ENCODE results near the gene KIAA0586.
"Not testable (repeated sequence)": the region's sequence is repeated elsewhere in the genome, so short reads cannot be mapped to it uniquely, and the experiment has no call there.

Gene KIAA0586

DNA sequence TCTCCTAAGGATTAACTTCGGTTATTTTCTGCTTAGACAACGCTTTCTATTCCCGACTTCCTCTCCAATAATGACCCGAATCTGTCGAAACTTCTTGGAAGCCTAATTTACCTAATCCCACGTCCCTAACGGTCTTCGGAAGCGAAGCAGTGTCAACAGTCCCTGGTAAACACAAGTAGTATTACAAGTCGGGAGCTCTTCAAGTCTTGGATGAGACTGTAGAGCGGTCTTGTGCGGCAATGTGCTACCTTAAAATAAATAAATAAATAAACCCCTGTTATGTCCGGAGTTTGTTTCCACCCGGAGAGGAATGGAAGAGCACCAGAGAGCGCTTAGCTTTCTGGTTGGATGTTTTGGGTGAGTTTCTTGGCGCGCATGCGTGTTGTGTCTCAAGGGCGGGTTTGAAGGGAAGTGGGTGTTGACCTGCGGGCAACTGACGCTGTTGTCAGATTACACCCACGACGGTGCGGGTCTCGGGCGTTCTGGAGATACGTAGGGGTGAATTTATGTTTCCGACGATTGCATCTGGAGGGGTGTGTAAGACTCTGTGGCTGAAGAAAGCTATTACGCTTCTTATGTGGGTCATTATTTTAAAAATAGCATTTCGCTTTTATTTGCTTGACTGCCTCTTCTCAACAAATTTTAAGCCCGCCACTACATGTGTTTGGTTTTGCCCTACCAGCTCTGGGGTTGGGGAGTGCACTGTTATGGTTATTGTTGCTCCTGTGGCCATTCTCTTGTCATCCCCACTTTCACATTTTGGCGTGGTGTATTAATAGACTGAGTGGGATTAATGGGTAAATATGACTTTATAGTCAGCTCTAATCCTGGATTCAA is at the start of gene KIAA0586, which contains the start of gene TIMM9:
Gene KIAA0586 (plus strand): TSS at position 439 of the 837 bp plus-strand sequence. CDS start 546 bp downstream, outside the sequence.
Gene TIMM9 (minus strand): TSS at position 251 of the 837 bp plus-strand sequence. CDS start 15,586 bp downstream, outside the sequence.
- DNase-seq (ENCODE audit: low spot score), result peak; percentile 94

DNA sequence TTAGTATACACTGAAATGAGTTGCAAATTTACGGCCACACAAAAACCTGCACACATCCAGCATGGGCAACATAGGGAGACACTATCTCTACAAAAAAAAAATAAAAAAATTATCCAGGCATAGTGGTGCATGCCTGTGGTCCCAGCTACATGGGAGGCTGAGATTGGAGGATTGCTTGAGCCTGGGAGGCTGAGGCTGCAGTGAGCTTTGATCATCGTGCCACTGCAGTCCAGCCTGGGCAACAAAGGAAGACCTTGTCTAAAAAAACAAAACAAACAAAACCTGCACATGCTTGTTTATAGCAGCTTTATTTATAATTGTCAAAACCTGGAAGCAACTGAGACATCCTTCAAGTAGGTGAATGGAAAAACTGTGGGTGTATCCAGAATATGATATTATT is 36.7 kb upstream of the KIAA0586 start:
- DNase-seq (ENCODE audit: low spot score), result no peak

DNA sequence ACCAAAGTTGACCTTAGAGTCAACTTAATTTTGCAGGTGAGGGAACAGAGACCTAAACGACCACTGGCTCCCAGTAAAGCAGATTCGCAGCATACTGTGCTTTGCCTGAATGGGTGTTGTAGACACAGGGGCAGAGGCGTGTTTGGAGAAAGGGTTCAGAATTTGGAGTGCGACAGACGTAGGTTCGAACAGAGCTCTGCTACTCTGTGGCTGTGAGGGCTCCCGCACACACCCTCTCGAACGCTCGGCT is 32.0 kb upstream of the KIAA0586 start:
- no peak for DNase-seq (ENCODE audit: low spot score)

GRCh38 chr14:58395812-58396788 is 31.4 kb upstream of the KIAA0586 start, which contains the start of gene TOMM20L:
Gene TOMM20L (plus strand): TSS chr14:58395930. CDS start chr14:58395958, 28 bp downstream.
- peak; percentile 88 for DNase-seq (ENCODE audit: low spot score)

DNA sequence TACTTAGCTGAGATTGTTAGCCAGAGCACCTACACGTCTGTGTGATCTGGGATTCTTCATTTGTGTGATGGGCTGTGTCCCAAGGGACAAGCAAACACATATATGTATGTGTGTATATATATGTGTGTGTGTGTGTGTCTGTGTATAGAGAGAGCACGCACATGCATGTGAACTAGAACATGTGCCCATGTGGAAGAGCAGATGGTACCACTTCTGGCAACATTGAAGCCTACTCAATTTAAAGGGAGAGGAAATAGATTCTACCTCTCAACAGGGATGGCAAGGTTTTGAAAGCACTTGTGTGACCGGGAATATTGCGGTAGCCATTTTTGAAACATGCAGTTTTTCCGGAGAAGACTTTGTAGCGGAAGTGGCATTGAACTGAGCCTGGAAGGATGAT is 30.4 kb upstream of the KIAA0586 start:
- DNase-seq (ENCODE audit: low spot score), result no peak

- DNase-seq (ENCODE audit: low spot score), result no peak
Observed at GRCh38 chr14:58398495-58398894, 29.0 kb upstream of the KIAA0586 start.

- DNase-seq (ENCODE audit: low spot score), result no peak
Observed at GRCh38 chr14:58398895-58399294, 28.6 kb upstream of the KIAA0586 start.

GRCh38 chr14:58401587-58401986 is 25.9 kb upstream of the KIAA0586 start:
- peak; percentile 32 for DNase-seq (ENCODE audit: low spot score)

GRCh38 chr14:58408681-58409215 is 18.8 kb upstream of the KIAA0586 start:
- DNase-seq (ENCODE audit: low spot score), result no peak

GRCh38 chr14:58414845-58415244 is 12.7 kb upstream of the KIAA0586 start:
- DNase-seq (ENCODE audit: low spot score), result no peak

DNA sequence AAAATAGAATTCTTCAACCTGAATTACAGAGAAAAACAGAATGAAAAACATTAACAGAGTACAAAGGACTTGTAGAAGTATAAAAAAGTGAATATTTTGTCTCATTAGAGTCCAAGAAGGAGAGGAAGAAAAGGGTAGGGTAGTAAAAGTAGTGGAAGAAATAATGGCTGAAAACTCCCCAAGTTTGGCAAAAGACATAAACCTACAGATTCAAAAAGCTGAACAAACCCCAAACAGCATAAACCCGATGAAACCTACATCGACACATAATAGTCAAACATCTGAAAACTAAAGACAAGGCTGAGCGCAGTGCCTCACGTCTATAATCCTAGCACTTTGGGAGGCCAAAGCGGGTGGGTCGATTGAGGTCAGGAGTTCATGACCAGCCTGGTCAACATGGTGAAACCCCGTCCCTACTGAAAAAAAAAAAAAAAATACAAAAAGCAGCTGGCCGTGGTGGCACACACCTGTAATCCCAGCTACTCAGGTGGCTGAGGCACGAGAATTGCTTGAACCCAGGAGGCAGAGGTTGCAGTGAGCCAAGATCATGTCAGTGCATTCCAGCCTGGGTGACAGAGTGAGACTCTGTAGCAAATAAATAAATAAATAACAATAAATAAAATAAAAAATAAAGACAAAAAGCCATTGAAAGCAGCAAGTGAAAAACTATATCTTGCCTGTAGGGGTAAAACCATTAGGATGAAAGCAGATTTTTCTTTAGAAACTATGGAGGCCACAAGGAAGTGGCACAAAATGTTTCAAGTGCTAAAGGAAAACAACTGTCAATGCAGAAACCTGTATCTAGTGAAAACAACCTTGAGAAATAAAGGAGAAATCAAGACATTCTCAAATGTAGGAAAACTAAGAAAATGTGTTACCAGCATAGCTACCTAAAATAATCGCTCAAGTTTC is 11.6 kb upstream of the KIAA0586 start:
- no peak for DNase-seq (ENCODE audit: low spot score)

DNA sequence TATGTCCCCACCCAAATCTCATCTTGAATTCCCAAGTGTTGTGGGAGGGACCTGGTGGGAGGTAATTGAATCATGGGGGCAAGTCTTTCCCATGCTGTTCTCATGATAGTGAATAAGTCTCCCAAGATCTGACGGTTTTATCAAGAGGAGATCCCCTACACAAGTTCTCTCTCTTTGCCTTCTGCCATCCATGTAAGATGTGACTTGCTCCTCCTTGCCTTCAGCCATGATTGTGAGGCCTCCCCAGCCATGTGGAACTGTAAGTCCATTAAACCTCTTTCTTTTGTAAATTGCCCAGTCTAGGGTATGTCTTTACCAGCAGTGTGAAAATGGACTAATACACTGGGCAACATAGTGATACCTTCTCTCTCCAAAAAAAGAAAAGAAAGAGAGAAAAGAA is 10.6 kb upstream of the KIAA0586 start:
- DNase-seq (ENCODE audit: low spot score), result not testable (repeated sequence)

DNA sequence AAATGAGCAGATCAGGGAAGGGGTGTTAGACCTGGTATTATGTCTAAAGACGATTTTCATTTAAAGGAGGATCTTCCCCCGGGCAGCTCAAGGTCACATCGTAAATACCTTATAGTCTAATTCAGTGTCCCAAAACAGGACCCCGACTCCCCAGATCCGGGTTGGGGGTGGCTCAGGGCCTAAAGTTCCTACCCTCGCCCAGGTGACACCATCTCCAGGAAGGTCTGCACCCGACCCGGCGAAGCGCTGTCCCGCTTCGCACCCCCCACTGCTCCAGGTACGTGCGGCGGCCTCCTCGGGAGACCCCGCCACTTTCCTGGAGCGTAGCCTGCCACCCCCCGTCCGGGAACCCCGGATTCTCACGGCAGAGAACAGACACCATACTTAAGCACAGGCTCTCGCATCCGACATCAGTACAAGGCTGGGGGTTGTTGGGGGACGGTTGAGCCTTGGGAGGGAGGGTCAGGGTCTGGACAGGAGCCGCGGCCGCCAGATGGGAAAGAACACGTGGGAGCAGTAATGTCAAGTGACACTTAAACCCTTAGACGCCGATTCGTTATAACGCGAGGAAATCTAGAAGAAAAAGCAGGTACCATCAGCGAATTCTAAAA is 744 bp upstream of the KIAA0586 start:
- peak; percentile 43 for DNase-seq (ENCODE audit: low spot score)

DNA sequence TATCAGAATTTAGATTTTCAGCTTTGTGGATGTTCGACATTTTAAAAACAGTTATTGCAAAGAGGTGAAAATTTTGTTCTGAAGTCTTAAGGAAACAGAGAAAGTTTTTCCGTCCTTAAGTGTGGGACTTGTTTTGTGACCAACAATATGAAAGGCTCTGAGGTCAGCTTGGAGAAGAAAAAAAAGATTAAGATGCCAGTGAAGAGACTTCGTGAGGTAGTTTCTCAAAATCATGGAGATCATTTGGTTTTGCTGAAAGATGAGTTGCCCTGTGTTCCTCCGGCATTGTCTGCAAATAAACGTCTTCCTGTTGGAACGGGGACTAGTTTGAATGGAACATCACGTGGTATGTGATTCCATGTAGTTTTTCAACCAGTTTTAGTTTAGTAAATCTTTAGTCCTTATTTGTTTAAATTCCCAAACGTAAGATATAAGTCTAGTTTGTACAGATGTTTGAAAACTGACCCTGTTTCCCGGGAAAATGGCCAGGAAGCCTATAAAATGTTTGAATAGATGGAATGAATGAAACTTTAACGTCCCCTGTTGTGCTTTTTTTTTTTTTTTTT is 682 bp downstream of the KIAA0586 start:
- DNase-seq (ENCODE audit: low spot score), result peak; percentile 4

- DNase-seq (ENCODE audit: low spot score), result no peak
Observed at GRCh38 chr14:58430156-58430555, 2.6 kb downstream of the KIAA0586 start.

- DNase-seq (ENCODE audit: low spot score), result no peak
Observed at GRCh38 chr14:58439476-58439875, 12.0 kb downstream of the KIAA0586 start.

DNA sequence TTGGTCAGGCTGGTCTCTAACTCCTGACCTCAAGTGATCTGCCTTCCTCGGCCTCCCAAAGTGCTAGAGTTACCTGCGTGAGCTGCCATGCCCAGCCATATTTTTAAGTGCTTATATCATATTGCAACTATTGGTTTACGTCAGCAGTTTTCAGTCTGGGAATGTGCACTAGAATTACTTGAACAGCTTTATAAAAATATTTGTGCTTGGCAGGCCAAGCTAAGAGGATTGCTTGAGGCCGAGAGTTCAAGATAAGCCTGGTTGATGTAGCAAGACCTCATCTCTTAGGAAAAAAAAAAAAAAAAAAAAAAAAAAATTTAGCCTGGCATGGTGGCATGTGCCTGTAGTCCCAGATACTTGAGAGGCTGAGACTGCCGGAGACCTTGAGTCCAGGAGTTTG is 17.1 kb downstream of the KIAA0586 start:
- no peak for DNase-seq (ENCODE audit: low spot score)

DNA sequence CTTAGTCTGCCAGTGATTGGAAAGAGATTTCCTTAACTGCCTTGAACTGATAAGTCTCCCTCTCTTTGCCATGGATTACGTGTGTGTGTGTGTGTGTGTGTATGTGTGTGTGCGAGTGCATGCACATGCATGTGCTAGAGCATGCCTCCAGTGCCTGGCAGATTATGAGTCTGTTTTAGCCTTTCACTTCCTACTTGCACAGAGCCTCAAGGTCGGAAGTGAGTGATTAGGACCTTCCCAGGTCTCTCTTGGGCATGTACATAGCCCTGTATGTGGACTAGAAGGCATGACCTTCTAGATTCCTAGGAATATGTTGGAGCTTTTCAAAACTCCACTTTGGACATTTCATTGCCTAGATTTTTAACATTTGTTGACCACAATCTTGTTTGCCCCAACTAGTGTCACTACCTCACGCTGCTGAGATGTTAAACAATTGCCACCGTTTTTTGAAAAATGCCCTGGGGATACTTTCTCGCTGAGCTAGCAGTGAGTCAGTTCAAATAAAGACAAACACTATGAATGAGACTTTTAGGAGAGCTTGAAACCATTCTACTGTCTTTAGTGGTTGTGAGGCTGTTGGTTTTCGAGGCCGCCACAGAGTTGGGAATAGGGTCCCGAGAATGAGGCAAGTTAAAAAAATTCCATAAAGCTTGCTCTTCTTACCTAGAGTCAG is 28.2 kb downstream of the KIAA0586 start:
- no peak for DNase-seq (ENCODE audit: low spot score)

GRCh38 chr14:58460772-58461171 is 33.3 kb downstream of the KIAA0586 start:
- no peak for DNase-seq (ENCODE audit: low spot score)

- DNase-seq (ENCODE audit: low spot score), result no peak
Observed at GRCh38 chr14:58463147-58463546, 35.6 kb downstream of the KIAA0586 start.

Data from germinal center (tissue), 1 donor.